HepG2 (cell line): ENCODE results near the gene MTM1. TPM values are rescaled to one million over a fixed set of nuclear protein-coding genes. Genes with fewer than 3 reads are reported as not detected.

Experiments
- ARHGAP35 ChIP-seq: sonication (generic); formaldehyde crosslinking; IDR thresholded peaks from 2 replicates; pipeline ENCODE4 v1.9.0; 2022; ENCODE audit warnings: mild to moderate bottlenecking, inconsistent platforms, moderate library complexity, missing genetic modification reagents, borderline replicate concordance
- FOXJ3 ChIP-seq: sonication (generic); formaldehyde crosslinking; IDR thresholded peaks from 2 replicates; pipeline ENCODE4 v1.4.0; 2020; ENCODE audit warnings: missing genetic modification reagents, mild to moderate bottlenecking, borderline replicate concordance
- HNRNPK ChIP-seq: fragments of 200-400 bp; formaldehyde crosslinking; IDR thresholded peaks from 2 replicates; pipeline ENCODE4 v1.6.1; 2018; ENCODE audit warnings: low read length, low read depth, moderate library complexity, mild to moderate bottlenecking; ENCODE audit not compliant: poor library complexity, severe bottlenecking
- JDP2 ChIP-seq: sonication (generic); formaldehyde crosslinking; IDR thresholded peaks from 2 replicates; pipeline ENCODE4 v1.8.1; 2022; ENCODE audit warnings: missing genetic modification reagents, borderline replicate concordance
- KDM2A ChIP-seq: sonication (generic); formaldehyde crosslinking; IDR thresholded peaks from 2 replicates; pipeline ENCODE4 v1.4.0; 2020; ENCODE audit warnings: low read depth, missing genetic modification reagents, borderline replicate concordance
- MEF2D ChIP-seq: sonication (generic); formaldehyde crosslinking; IDR thresholded peaks from 2 replicates; pipeline ENCODE4 v1.5.1; 2020; ENCODE audit warnings: mild to moderate bottlenecking, missing genetic modification reagents
- NFIB ChIP-seq: sonication (generic); formaldehyde crosslinking; IDR thresholded peaks from 2 replicates; pipeline ENCODE4 v1.9.0; 2021; ENCODE audit warnings: missing genetic modification reagents, mild to moderate bottlenecking, borderline replicate concordance
- SRSF4 ChIP-seq: fragments of 200-400 bp; formaldehyde crosslinking; IDR thresholded peaks from one replicate; pipeline ENCODE4 v1.6.1; 2018; ENCODE audit warnings: mild to moderate bottlenecking, low read depth, low read length, moderate library complexity; ENCODE audit not compliant: poor library complexity, severe bottlenecking
- SUZ12 ChIP-seq: fragments of 150-350 bp; IDR thresholded peaks from 2 replicates; pipeline ENCODE4 v1.6.1; 2014; ENCODE audit warnings: low read depth, low read length
- ZFX ChIP-seq: sonication (generic); formaldehyde crosslinking; IDR thresholded peaks from 2 replicates; pipeline ENCODE4 v1.4.0; 2020; ENCODE audit warnings: mild to moderate bottlenecking, low read depth, missing genetic modification reagents, moderate library complexity
- ZSCAN25 ChIP-seq: sonication (generic); formaldehyde crosslinking; IDR thresholded peaks from 2 replicates; pipeline ENCODE4 v1.8.0; 2022; ENCODE audit warnings: mild to moderate bottlenecking, missing genetic modification reagents
- ZSCAN31 ChIP-seq: sonication (generic); formaldehyde crosslinking; IDR thresholded peaks from 2 replicates; pipeline ENCODE4 v1.5.0; 2020; ENCODE audit warnings: low read depth, mild to moderate bottlenecking, missing genetic modification reagents
- polyA plus RNA-seq, 8 experiments: library from polyadenylated mRNA; depleted of rRNA in 3 of 8; stranded (reverse) in 7 of 8; unstranded in 1 of 8; fragments of >200 nt; fragmentation: Illumina TruSeq in 4 of 8; extraction: Trizol in 4 of 8; gene quantifications; 2 replicates each; pipeline versions ENCODE4 v1.2.1 to v1.2.3, GENCODE V29; 2011 to 2016; ENCODE audit warnings: low read depth in 4 of 8, missing spikeins in 1 of 8, mixed read lengths in 1 of 8; ENCODE audit not compliant: insufficient read depth in 1 of 8
- total RNA-seq, 5 experiments: library from RNA; depleted of rRNA; stranded (reverse); fragments of >200 nt; fragmentation: Illumina TruSeq; extraction: Trizol; gene quantifications; 2 replicates each; pipeline ENCODE4 v1.2.3, GENCODE V29; 2016; ENCODE audit warnings: low read depth in 1 of 5
- TF ChIP-seq, protein P1 (sequence below), 2 experiments: sonication (generic) in 1 of 2; formaldehyde crosslinking in 1 of 2; IDR thresholded peaks; 2 replicates each; pipeline versions ENCODE4 v1.4.0 to v1.6.1; 2016 to 2020; ENCODE audit warnings: borderline replicate concordance in 1 of 2, low read depth in 1 of 2, mild to moderate bottlenecking in 1 of 2, missing genetic modification reagents in 1 of 2
- TF ChIP-seq, protein P2 (sequence below): IDR thresholded peaks from 2 replicates; pipeline ENCODE4 v1.6.1; 2016; ENCODE audit warnings: low read depth, control low read depth
- TF ChIP-seq, protein P3 (sequence below): sonication (generic); formaldehyde crosslinking; IDR thresholded peaks from 2 replicates; pipeline ENCODE4 v1.5.0; 2020; ENCODE audit warnings: missing genetic modification reagents
- TF ChIP-seq, protein P4 (sequence below): sonication (generic); formaldehyde crosslinking; IDR thresholded peaks from 2 replicates; pipeline ENCODE4 v1.4.0; 2020; ENCODE audit warnings: missing genetic modification reagents
- TF ChIP-seq, protein P5 (sequence below): sonication (generic); formaldehyde crosslinking; IDR thresholded peaks from 2 replicates; pipeline ENCODE4 v1.5.1; 2020; ENCODE audit warnings: missing genetic modification reagents, mild to moderate bottlenecking, borderline replicate concordance

MTM1 gene
- total and polyA plus RNA-seq, 2 of the 13 experiments (the other 11 are each of a cell fraction or from before 2014, with no cell fraction given): 12.0 to 15.2 TPM

DNA sequence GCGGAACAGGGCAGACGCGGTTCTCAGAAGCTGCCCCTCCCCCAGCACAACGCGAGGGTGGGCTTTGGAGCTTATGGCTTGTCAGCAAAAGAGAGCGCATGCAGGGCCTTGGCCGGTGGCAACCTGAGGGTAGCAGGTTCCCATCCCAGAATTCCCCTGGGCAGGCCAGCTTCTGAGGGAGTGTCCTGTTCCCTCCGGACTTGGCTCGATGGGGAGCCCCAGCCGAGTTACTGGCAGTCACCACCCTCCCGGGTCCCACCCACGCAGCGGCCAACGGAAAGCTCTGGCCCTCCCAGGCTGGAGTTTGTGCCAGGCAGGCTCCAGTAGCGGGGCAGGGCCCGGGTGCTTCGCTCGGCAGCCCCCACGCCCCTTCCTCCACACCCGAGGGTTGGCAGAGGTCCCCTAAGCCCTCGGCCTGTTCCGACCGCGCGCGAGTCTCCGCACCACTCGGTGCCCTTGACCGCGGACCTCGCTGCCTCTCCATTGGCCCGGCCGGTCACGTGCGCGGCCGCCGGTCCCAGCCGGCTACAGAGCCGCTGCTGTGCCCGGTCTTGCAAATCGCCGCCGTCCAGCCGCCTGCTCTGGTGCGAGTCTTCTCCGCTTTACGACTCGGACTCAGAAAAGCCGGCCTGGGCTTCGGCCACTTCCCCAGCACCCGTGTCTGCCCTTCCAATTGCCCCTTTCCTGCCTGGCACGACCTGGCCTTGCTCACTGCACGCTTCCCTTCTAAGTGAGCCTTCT is 20.9 kb upstream of the MTM1 start (continued):
- TF ChIP-seq, protein P1, sequence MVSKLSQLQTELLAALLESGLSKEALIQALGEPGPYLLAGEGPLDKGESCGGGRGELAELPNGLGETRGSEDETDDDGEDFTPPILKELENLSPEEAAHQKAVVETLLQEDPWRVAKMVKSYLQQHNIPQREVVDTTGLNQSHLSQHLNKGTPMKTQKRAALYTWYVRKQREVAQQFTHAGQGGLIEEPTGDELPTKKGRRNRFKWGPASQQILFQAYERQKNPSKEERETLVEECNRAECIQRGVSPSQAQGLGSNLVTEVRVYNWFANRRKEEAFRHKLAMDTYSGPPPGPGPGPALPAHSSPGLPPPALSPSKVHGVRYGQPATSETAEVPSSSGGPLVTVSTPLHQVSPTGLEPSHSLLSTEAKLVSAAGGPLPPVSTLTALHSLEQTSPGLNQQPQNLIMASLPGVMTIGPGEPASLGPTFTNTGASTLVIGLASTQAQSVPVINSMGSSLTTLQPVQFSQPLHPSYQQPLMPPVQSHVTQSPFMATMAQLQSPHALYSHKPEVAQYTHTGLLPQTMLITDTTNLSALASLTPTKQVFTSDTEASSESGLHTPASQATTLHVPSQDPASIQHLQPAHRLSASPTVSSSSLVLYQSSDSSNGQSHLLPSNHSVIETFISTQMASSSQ (IDR thresholded peaks at IDR 0.05; ENCODE audit: low read depth): no peak
- TF ChIP-seq, protein P1 (CRISPR knock-in tag; IDR thresholded peaks at IDR 0.05; ENCODE audit: borderline replicate concordance): no peak
- TF ChIP-seq, protein P2, sequence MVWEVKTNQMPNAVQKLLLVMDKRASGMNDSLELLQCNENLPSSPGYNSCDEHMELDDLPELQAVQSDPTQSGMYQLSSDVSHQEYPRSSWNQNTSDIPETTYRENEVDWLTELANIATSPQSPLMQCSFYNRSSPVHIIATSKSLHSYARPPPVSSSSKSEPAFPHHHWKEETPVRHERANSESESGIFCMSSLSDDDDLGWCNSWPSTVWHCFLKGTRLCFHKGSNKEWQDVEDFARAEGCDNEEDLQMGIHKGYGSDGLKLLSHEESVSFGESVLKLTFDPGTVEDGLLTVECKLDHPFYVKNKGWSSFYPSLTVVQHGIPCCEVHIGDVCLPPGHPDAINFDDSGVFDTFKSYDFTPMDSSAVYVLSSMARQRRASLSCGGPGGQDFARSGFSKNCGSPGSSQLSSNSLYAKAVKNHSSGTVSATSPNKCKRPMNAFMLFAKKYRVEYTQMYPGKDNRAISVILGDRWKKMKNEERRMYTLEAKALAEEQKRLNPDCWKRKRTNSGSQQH: no peak
- TF ChIP-seq, protein P3, sequence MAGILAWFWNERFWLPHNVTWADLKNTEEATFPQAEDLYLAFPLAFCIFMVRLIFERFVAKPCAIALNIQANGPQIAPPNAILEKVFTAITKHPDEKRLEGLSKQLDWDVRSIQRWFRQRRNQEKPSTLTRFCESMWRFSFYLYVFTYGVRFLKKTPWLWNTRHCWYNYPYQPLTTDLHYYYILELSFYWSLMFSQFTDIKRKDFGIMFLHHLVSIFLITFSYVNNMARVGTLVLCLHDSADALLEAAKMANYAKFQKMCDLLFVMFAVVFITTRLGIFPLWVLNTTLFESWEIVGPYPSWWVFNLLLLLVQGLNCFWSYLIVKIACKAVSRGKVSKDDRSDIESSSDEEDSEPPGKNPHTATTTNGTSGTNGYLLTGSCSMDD (CRISPR knock-in tag): no peak
- TF ChIP-seq NFIB (no peak), FOXJ3 (no peak), SUZ12 (no peak), JDP2 (CRISPR knock-in tag) (no peak), ARHGAP35 (CRISPR knock-in tag) (no peak), HNRNPK (no peak), MEF2D (CRISPR knock-in tag) (0 out of 2 replicates have a peak, but pooled peaks have one; percentile 23), SRSF4 (no peak), KDM2A (peak; percentile 33; the same call in 1 of the 2 replicates), ZFX (CRISPR knock-in tag) (peak; percentile 53), ZSCAN31 (CRISPR knock-in tag) (no peak), ZSCAN25 (CRISPR knock-in tag) (no peak)
- TF ChIP-seq, protein P4, sequence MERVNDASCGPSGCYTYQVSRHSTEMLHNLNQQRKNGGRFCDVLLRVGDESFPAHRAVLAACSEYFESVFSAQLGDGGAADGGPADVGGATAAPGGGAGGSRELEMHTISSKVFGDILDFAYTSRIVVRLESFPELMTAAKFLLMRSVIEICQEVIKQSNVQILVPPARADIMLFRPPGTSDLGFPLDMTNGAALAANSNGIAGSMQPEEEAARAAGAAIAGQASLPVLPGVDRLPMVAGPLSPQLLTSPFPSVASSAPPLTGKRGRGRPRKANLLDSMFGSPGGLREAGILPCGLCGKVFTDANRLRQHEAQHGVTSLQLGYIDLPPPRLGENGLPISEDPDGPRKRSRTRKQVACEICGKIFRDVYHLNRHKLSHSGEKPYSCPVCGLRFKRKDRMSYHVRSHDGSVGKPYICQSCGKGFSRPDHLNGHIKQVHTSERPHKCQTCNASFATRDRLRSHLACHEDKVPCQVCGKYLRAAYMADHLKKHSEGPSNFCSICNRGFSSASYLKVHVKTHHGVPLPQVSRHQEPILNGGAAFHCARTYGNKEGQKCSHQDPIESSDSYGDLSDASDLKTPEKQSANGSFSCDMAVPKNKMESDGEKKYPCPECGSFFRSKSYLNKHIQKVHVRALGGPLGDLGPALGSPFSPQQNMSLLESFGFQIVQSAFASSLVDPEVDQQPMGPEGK: 0 out of 2 replicates have a peak, but pooled peaks have one; percentile 14
- TF ChIP-seq, protein P5, sequence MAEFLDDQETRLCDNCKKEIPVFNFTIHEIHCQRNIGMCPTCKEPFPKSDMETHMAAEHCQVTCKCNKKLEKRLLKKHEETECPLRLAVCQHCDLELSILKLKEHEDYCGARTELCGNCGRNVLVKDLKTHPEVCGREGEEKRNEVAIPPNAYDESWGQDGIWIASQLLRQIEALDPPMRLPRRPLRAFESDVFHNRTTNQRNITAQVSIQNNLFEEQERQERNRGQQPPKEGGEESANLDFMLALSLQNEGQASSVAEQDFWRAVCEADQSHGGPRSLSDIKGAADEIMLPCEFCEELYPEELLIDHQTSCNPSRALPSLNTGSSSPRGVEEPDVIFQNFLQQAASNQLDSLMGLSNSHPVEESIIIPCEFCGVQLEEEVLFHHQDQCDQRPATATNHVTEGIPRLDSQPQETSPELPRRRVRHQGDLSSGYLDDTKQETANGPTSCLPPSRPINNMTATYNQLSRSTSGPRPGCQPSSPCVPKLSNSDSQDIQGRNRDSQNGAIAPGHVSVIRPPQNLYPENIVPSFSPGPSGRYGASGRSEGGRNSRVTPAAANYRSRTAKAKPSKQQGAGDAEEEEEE (CRISPR knock-in tag): no peak
